GF-D8 (cell line): ENCODE data around the gene VPS39.
"Not testable (repeated sequence)": the region's sequence is repeated elsewhere in the genome, so short reads cannot be mapped to it uniquely, and the experiment has no call there.

Source experiments
- DNase-seq: peaks from one replicate; lab custom pipeline; 2025; lab: John Stamatoyannopoulos, UW

VPS39 gene

GRCh38 chr15:42207674-42208579, at the start of gene VPS39:
VPS39 (minus strand) TSS chr15:42208304; CDS start chr15:42208153, 151 bp downstream.
- peak; percentile 25 for DNase-seq

GRCh38 chr15:42253300-42253699, 45.2 kb upstream of the VPS39 start:
- DNase-seq: no peak

- no peak for DNase-seq
Observed at GRCh38 chr15:42240823-42241222, 32.7 kb upstream of the VPS39 start.

GRCh38 chr15:42239528-42240182, 31.6 kb upstream of the VPS39 start:
- no peak for DNase-seq

GRCh38 chr15:42233107-42233506, 25.0 kb upstream of the VPS39 start:
- no peak for DNase-seq

GRCh38 chr15:42232606-42233005, 24.5 kb upstream of the VPS39 start:
- no peak for DNase-seq

GRCh38 chr15:42231088-42231487, 23.0 kb upstream of the VPS39 start:
- no peak for DNase-seq

GRCh38 chr15:42228981-42229380, 20.9 kb upstream of the VPS39 start:
- DNase-seq: not testable (repeated sequence)

- no peak for DNase-seq
Observed at GRCh38 chr15:42228036-42228435, 19.9 kb upstream of the VPS39 start.

GRCh38 chr15:42226648-42227047, 18.5 kb upstream of the VPS39 start:
- DNase-seq: no peak

- no peak for DNase-seq
Observed at GRCh38 chr15:42220216-42220615, 12.1 kb upstream of the VPS39 start.

- no peak for DNase-seq
Observed at GRCh38 chr15:42218953-42219592, 11.0 kb upstream of the VPS39 start.

- no peak for DNase-seq
Observed at GRCh38 chr15:42217568-42217967, 9.5 kb upstream of the VPS39 start.

GRCh38 chr15:42215913-42216829, 8.1 kb upstream of the VPS39 start:
- no peak for DNase-seq

- DNase-seq: no peak
Observed at GRCh38 chr15:42214600-42214999, 6.5 kb upstream of the VPS39 start.

- DNase-seq: no peak
Observed at GRCh38 chr15:42213511-42213910, 5.4 kb upstream of the VPS39 start.

- no peak for DNase-seq
Observed at GRCh38 chr15:42210696-42211095, 2.6 kb upstream of the VPS39 start.

- DNase-seq: no peak
Observed at GRCh38 chr15:42206406-42206805, 1.7 kb downstream of the VPS39 start.

- DNase-seq: no peak
Observed at GRCh38 chr15:42203891-42204290, 4.2 kb downstream of the VPS39 start.

- no peak for DNase-seq
Observed at GRCh38 chr15:42202653-42203052, 5.5 kb downstream of the VPS39 start.

GRCh38 chr15:42201801-42202200, 6.3 kb downstream of the VPS39 start:
- DNase-seq: no peak

- no peak for DNase-seq
Observed at GRCh38 chr15:42199126-42199525, 9.0 kb downstream of the VPS39 start.
